DND-41 (cell line): ENCODE data around the gene TRAP1.

ENCODE experiments used
- ATAC-seq: fragments of 200-7000 bp; cut with Tn5 transposase; 3 replicates; pipeline ENCODE4 v1.9.1; 2021; ENCODE audit warnings: low read depth; ENCODE audit not compliant: insufficient read depth
- DNase-seq: peaks from one replicate; pipeline ENCODE4 v3.0.0-alpha.2; 2020
- H2AFZ ChIP-seq: 2 replicates; pipeline ENCODE4 v1.6.0; 2012; ENCODE audit warnings: low read depth, low read length
- H3K27ac ChIP-seq: 2 replicates; pipeline ENCODE4 v1.5.1; 2012; ENCODE audit warnings: low read length, inconsistent platforms
- H3K27me3 ChIP-seq: fragments of 200-600 bp; sonication (generic); 2 replicates; pipeline ENCODE4 v1.6.0; 2012; ENCODE audit warnings: low read length, mild to moderate bottlenecking, inconsistent platforms; ENCODE audit not compliant: insufficient read depth, poor library complexity
- H3K36me3 ChIP-seq: 2 replicates; pipeline ENCODE4 v1.5.1; 2012; ENCODE audit warnings: low read length, inconsistent platforms; ENCODE audit not compliant: insufficient read depth
- H3K4me1 ChIP-seq: 2 replicates; pipeline ENCODE4 v1.5.1; 2012; ENCODE audit warnings: mild to moderate bottlenecking, low read length; ENCODE audit not compliant: insufficient read depth
- H3K4me2 ChIP-seq: 2 replicates; pipeline ENCODE4 v1.6.0; 2012; ENCODE audit warnings: mild to moderate bottlenecking, moderate library complexity, low read length, inconsistent platforms; ENCODE audit not compliant: insufficient read depth
- H3K4me3 ChIP-seq, 2 experiments: fragments of 200-600 bp in 1 of 2; shearing (Covaris generic) in 1 of 2; 2 replicates each; pipeline ENCODE4 v1.5.1; 2012 to 2016; ENCODE audit warnings: inconsistent platforms in 2 of 2, low read length in 2 of 2, mild to moderate bottlenecking in 2 of 2, low read depth in 1 of 2, moderate library complexity in 1 of 2
- H3K79me2 ChIP-seq: 2 replicates; pipeline ENCODE4 v1.6.0; 2012; ENCODE audit warnings: low read length, inconsistent platforms; ENCODE audit not compliant: insufficient read depth
- H3K9ac ChIP-seq: 2 replicates; pipeline ENCODE4 v1.6.0; 2012; ENCODE audit warnings: low read depth, mild to moderate bottlenecking, inconsistent platforms, low read length, moderate library complexity
- H3K9me3 ChIP-seq: 2 replicates; pipeline ENCODE4 v1.5.1; 2012; ENCODE audit warnings: low read length, moderate library complexity, mild to moderate bottlenecking, inconsistent platforms; ENCODE audit not compliant: insufficient read depth, severe bottlenecking
- H4K20me1 ChIP-seq: 2 replicates; pipeline ENCODE4 v1.6.0; 2012; ENCODE audit warnings: low read length; ENCODE audit not compliant: insufficient read depth
- CTCF ChIP-seq: IDR thresholded peaks from 2 replicates; pipeline ENCODE4 v1.5.1; 2012; ENCODE audit warnings: borderline replicate concordance, low read length, moderate library complexity, mild to moderate bottlenecking; ENCODE audit not compliant: poor library complexity, severe bottlenecking; ENCODE audit errors: extremely low read depth
- EZH2 ChIP-seq: IDR thresholded peaks from 3 replicates; pipeline ENCODE4 v1.6.1; 2012; ENCODE audit warnings: borderline replicate concordance, low read depth, mild to moderate bottlenecking, moderate library complexity, low read length, inconsistent platforms; ENCODE audit not compliant: severe bottlenecking

The TRAP1 gene

GRCh38 chr16:3736116-3736515, 18.8 kb upstream of the TRAP1 start:
- ATAC-seq (no peak), DNase-seq (no peak)
- H3K79me2 ChIP-seq: no peaks in the 10 kb centered on the region
- H3K4me2 ChIP-seq: no peak overlapping the region
- H3K4me1 ChIP-seq: no peaks in the 10 kb centered on the region
- H3K9ac ChIP-seq: no peak overlapping the region
- peaks cover 91% of the 10 kb centered on the region for H3K36me3 ChIP-seq
- H4K20me1 ChIP-seq: peaks cover 28% of the 10 kb centered on the region
- TF ChIP-seq CTCF (no peak), EZH2 (no peak)
- no peak overlapping the region for H3K27ac ChIP-seq
- no peaks in the 10 kb centered on the region for H3K27me3 ChIP-seq
- no peak overlapping the region for H2AFZ ChIP-seq
- H3K9me3 ChIP-seq: no peaks in the 10 kb centered on the region
- no peak overlapping the region for H3K4me3 ChIP-seq

GRCh38 chr16:3735541-3735940, 18.2 kb upstream of the TRAP1 start:
- ATAC-seq: no peak
- Histone ChIP-seq H3K9ac (no peak overlapping the region), H3K4me1 (no peaks in the 10 kb centered on the region), H3K4me3 (no peak overlapping the region), H3K9me3 (no peaks in the 10 kb centered on the region), H3K36me3 (peaks cover 91% of the 10 kb centered on the region), H4K20me1 (peaks cover 29% of the 10 kb centered on the region), H2AFZ (no peak overlapping the region), H3K4me2 (no peak overlapping the region), H3K27me3 (no peaks in the 10 kb centered on the region), H3K79me2 (no peaks in the 10 kb centered on the region), H3K27ac (no peak overlapping the region)
- TF ChIP-seq EZH2: no peak
- no peak for TF ChIP-seq CTCF
- no peak for DNase-seq

GRCh38 chr16:3734758-3735221, 17.5 kb upstream of the TRAP1 start:
- no peak for TF ChIP-seq CTCF
- TF ChIP-seq EZH2: no peak
- no peaks in the 10 kb centered on the region for H3K79me2 ChIP-seq
- no peak overlapping the region for H2AFZ ChIP-seq
- ATAC-seq (0 out of 3 replicates have a peak, but pooled peaks have one; percentile 22), DNase-seq (no peak)
- peaks cover 34% of the 10 kb centered on the region for H4K20me1 ChIP-seq
- no peaks in the 10 kb centered on the region for H3K4me1 ChIP-seq
- H3K9ac ChIP-seq: no peak overlapping the region
- no peak overlapping the region for H3K4me3 ChIP-seq
- H3K36me3 ChIP-seq: peaks cover 92% of the 10 kb centered on the region
- no peaks in the 10 kb centered on the region for H3K9me3 ChIP-seq
- H3K4me2 ChIP-seq: no peak overlapping the region
- H3K27ac ChIP-seq: no peak overlapping the region
- H3K27me3 ChIP-seq: no peaks in the 10 kb centered on the region

GRCh38 chr16:3734084-3734757, 16.9 kb upstream of the TRAP1 start:
- H3K36me3 ChIP-seq: peaks cover 92% of the 10 kb centered on the region
- TF ChIP-seq EZH2: no peak
- TF ChIP-seq CTCF: no peak
- H3K4me1 ChIP-seq: no peaks in the 10 kb centered on the region

More at GRCh38 chr16:3734084-3734757, 16.9 kb upstream of the TRAP1 start:
- no peaks in the 10 kb centered on the region for H3K79me2 ChIP-seq
- peaks cover 40% of the 10 kb centered on the region for H4K20me1 ChIP-seq
- no peak overlapping the region for H3K4me3 ChIP-seq
- no peaks in the 10 kb centered on the region for H3K9me3 ChIP-seq
- no peak overlapping the region for H2AFZ ChIP-seq
- ATAC-seq (no peak), DNase-seq (no peak)
- no peak overlapping the region for H3K4me2 ChIP-seq
- H3K27me3 ChIP-seq: no peaks in the 10 kb centered on the region
- H3K27ac ChIP-seq: no peak overlapping the region
- H3K9ac ChIP-seq: no peak overlapping the region
